Fibroblast of lung (primary cell): Measurements from ENCODE around the gene BARX2.

Experiments used
- EZH2 ChIP-seq: IDR thresholded peaks from 2 replicates; pipeline ENCODE4 v1.5.1; 2012; ENCODE audit warnings: low read length, control low read depth, mild to moderate bottlenecking; ENCODE audit errors: missing control alignments
- TF ChIP-seq, protein P1 (sequence below), 2 donors: IDR thresholded peaks in 1 of 2; conservative IDR thresholded peaks in 1 of 2; 1 replicate in 1 of 2; 2 replicates in 1 of 2; pipeline ENCODE4 v1.5.1; 2011 to 2012; ENCODE audit warnings: low read length in 2 of 2, control low read depth in 1 of 2, inconsistent platforms in 1 of 2, low read depth in 1 of 2, mild to moderate bottlenecking in 1 of 2

DNA sequence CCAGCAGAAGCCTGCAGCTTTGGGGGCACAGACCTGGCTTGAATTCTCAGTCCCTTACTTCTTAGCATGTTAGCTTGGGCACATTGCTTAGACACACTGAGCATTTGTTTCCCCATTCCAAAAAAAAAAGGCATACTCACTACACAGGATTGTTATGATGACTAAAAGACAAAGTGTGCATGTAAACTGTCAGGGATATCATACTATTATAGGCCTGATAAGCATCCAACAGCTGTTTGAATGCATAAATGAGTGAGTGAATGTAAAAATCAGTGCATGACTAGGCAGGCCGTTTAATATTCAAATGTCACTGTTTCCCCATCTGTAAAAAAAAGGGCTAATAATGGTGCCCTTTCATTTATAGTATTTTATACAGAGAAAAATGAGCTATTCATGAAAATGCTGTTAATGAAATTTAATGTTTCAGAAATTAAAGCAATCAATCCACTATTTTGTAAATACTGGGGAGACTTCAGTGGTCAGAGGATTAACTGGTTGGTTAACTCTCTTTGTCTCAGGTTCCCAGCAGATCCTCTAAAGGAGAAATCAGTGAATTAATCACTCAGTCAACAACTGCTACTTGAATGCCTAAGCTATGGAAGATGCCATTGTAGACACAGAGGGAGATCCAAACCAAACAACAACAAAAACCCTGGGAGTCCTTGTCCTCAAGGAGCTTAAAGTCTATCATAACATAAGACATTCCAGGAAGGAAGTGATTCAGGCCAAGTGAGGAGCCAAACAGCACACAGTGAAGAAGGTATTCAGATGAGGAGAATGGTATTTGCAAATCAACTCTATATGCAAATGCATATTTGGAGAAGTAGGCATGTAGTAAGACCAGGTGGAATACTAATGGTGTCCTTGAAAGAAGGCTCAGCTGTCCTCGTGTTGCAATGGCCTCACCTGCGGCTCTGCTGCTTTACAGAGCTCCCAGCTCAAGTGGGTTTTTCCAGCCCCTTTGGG is 26.8 kb downstream of the BARX2 start:
- no peak for TF ChIP-seq EZH2
- TF ChIP-seq, protein P1, sequence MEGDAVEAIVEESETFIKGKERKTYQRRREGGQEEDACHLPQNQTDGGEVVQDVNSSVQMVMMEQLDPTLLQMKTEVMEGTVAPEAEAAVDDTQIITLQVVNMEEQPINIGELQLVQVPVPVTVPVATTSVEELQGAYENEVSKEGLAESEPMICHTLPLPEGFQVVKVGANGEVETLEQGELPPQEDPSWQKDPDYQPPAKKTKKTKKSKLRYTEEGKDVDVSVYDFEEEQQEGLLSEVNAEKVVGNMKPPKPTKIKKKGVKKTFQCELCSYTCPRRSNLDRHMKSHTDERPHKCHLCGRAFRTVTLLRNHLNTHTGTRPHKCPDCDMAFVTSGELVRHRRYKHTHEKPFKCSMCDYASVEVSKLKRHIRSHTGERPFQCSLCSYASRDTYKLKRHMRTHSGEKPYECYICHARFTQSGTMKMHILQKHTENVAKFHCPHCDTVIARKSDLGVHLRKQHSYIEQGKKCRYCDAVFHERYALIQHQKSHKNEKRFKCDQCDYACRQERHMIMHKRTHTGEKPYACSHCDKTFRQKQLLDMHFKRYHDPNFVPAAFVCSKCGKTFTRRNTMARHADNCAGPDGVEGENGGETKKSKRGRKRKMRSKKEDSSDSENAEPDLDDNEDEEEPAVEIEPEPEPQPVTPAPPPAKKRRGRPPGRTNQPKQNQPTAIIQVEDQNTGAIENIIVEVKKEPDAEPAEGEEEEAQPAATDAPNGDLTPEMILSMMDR (conservative IDR thresholded peaks at IDR 0.05 in 1 of 2, IDR thresholded peaks at IDR 0.05 in 1 of 2; ENCODE audit: low read depth in 1 of 2, low read length in 2 of 2) = no peak
